ENCODE measurements around the gene SSH2.

SSH2 gene

GRCh38 chr17:29619251-29619650 is 310.8 kb downstream of the SSH2 start:
- DNase-seq: no peak

- no peak for DNase-seq
Measured at GRCh38 chr17:29618272-29619065, 311.6 kb downstream of the SSH2 start.

- no peak for DNase-seq
Measured at GRCh38 chr17:29617481-29618271, 312.4 kb downstream of the SSH2 start.

- no peak for DNase-seq
Measured at GRCh38 chr17:29617125-29617480, 312.9 kb downstream of the SSH2 start.

DNA sequence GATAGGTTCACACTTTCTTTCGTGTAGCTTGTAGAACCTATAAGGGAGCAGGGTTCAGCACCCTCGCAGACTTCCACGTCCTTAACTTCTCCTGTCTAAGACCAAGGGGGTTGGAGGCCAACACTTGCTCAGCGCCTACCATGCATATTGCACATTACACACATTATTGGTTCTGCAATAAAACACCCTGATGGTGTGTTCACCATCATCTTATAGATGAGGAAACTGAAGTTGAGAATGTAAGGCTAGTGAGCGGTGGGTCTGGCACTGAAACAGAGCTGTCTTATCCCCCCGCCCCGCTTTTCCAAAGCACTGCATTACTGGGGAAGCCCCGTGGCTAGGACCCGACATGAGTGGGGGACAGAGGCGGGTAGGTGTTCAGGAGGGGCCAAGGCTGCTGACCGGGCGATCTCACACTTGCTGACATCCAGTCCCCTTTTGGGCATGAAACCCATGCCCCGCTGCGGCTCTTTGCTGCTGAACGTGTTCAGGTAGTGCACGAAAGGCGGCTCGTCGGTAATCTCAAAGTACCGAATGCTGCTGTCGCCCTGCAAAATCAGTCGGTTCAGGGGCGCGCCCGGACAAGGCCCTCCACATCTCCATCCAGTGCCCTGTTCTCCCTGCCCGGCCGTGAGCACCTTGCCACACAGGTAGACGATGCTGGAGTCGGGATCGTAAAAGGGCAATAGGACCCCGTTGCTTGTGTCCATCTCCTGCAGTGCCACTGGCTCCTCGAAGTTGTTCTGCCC is 313.6 kb downstream of the SSH2 start:
- DNase-seq: no peak

DNA sequence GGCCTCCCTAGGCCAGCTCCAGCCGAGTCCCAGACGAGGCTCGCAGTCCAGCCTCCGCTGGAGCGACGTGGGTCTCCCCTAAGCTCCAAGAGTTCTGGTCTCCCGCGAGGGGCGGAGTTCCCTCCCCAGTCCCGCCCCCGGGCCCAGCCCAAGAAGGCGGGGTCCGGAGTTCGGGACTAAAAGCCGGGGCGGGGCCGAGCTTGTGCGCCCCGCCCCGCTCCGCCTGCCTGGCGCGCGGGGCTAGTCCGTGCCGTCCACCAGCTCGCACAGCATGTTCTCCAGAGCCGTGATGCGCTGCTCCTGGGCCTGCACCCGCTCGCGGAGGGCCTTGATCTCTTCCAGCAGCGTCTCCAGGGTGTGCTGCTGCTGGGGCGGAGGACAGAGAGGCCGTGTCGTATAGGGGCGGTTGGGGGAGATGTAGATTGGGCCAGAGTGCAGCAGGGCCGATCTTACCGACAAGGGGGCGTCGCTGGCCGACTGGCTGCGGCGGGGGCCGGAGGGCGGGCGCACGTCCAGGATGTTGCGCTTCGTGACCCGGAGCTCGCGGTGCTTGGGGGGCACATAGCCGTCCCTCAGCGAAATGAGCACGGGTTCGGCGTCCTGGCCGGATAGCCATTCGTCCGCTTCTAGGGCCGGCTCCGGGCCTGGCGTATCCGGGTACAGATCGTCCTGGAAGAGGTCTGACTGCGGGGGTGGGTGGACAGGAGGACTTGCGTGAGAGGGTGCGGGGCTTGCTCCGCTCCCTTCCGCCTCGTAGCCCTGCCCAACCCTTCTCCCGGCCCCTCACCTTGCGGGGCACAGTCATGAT is 314.3 kb downstream of the SSH2 start:
- DNase-seq: no peak

DNA sequence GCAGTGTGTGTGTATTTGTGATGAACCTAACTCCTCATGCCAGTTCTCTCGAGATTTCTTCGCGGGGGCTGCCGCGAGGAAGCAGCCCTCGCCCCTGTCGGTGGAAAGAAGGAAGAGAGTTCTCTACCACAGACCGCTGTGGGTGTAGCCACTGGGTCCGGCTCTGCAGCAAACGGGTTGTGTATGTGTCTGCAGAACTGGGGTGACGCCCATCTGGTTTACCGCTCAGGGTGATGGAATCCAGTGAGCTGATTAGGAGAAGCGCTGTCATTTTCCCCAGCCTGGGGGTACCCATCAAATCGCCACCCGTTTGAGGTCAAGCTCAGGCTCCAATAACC is 315.0 kb downstream of the SSH2 start:
- DNase-seq: no peak

GRCh38 chr17:29614349-29615047 is 315.5 kb downstream of the SSH2 start:
- DNase-seq: no peak

DNA sequence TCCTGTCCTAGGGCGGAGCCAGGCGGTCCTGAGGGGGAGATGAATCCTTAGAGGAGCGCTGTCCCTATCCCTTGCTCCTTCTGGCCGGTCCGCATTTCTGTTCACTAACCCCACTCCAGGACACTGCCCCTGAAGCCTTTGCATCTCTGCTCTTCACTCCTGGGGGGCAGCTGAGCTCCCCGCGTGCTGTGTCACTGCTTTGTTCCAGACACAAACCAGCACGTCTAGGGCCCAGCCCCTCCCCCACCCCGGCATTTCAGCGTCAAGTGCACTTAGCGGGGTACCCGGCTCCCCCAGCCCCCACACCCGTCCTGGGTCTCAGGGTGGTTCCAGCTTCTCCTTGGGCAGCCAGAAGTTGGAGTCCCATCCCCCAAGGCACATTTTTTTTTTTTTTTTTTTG is 316.2 kb downstream of the SSH2 start:
- DNase-seq: no peak

DNA sequence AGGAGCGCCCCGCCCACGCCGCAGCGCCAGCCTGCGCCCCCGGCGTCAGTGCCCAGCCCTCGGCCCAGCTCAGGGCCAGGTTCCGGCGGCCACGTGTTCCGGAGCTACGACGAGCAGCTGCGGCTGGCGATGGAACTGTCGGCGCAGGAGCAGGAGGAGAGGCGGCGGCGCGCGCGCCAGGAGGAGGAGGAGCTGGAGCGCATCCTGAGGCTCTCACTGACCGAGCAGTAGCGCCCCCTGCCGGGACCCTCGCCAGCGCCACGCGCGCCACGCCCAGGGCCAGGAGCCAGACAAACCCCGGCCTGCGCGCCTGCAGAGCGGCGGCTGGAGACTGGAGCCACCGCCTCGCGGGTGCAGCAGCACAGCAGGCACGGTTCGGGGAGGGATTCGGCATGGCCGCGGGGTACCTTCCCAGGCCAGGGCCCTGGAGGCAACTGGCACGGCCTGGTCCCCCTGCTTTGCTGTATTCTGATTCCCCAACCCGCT is 316.6 kb downstream of the SSH2 start:
- DNase-seq: no peak

GRCh38 chr17:29612404-29613280 is 317.4 kb downstream of the SSH2 start:
- no peak for DNase-seq

DNA sequence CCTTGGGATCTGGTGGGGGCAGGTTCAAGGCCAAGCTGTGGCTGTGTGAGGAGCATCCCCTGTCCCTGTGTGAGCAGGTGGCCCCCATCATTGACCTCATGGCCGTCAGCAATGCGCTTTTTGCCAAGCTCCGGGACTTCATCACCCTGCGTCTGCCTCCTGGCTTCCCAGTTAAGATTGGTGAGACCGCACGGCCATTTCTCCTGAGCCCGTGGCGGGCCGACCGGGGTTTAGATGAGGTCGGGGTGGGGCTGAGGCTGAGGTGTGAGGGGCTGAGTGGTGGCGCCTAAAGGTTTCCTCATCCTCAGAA is 318.0 kb downstream of the SSH2 start:
- no peak for DNase-seq

- no peak for DNase-seq
Measured at GRCh38 chr17:29611351-29612093, 318.5 kb downstream of the SSH2 start.

DNA sequence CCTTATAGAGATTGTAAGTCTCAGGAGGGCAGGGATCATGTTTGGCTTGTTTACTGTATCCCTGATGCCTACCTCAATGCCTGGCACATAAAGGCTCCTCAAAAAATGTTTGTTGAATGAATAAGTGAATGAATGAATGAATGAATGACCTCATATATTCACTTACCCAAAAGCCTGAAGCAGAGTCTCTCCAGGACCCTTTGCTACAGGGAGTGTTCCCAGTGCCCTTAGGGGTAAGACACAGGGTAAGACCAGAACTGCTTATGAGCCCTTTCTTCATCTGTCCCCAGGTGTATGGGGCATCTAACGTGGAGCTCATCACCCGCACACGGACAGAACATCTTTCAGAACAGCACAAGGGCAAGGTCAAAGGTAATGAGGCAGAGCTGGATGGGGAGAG is 319.6 kb downstream of the SSH2 start:
- DNase-seq: no peak

- no peak for DNase-seq
Measured at GRCh38 chr17:29608986-29609385, 321.0 kb downstream of the SSH2 start.

DNA sequence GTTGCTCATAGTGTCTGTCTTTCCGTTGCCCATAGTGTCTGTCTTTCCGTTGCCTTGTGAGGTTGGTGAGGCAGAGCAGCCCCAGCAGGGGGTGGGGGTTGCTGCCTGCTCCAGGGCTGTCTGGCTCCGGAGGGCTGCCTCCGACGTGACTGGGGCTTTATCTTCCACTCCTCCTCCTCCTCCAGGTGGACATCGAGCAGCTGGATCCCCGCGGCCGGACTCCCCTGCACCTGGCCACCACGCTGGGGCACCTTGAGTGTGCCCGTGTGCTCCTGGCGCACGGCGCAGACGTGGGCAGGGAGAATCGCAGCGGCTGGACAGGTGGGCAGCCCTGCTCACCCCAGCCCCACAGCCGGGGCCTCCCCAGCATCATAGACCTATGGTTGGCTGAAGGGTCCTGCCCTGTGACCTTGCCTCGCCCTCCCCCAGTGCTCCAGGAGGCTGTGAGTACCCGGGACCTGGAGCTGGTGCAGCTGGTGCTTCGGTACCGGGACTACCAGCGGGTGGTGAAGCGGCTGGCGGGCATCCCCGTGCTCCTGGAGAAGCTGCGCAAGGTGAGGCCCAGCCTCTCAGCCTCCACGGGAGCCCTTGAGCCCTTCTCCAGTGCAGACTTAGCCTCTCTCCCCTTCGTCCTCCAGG is 322.4 kb downstream of the SSH2 start:
- no peak for DNase-seq

DNA sequence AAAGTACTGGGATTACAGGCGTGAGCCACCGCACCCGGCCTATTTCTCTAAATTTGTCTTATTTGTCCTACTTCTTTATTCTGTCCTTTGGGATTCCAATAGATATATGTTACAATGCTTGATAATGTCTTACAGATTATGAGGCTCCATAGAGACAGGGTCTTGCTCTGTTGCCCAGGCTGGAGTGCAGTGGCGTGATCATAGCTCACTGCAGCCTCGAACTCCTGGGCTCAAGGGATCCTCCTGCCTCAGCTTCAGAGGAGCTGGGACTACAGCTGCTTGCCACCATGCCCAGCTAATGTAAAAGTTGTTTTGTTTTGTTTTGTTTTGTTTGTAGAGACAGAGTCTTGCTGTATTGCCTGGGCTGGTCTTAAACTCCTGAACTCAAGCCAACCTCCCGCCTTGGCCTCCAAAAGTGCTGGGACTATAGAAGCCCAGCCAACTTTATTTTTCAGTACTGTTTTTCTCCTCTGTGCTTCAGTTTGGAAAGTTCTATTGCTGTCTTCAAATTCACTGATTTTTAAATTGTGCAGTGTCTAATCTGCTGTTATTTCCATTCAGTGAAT is 326.8 kb downstream of the SSH2 start:
- no peak for DNase-seq

DNA sequence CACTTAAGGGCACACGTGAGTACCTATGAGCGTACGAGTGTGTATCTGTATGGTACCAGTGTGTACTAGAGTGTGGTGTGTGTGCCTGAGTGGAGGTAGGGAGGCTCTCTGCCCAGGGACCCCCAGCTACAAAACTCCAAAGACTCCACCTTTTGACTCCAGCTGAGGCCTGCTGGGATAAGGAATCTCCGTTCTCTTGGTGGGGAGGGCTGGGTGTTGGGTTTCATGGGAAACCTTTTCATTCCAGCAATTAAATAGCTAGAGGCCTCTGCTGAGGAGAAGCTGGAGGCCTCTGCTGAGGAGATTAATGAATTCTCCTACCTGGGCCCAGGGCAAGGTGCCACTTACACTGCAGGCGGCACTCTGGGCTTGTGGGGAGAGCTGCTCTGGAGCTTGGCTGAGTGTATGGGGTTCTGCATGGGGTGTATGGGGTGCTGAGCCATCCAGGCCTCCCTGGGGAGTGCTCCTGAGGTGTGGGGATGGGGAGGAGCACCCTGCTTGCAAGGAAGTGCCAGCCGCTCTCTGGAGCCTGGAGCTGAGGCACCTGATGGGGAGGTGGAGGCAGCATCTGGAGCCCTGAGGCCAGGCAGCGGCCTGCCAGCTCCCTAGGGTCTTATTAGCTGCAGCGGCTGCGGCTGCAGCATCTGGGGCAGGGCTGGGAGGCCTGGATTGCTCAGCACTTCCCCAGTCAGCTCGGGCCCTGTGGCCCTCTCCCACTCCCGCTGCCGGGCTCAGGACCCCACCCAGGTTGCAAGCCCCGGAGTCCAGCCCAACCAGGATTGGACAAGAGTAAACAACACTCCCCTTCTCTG is 332.5 kb downstream of the SSH2 start:
- no peak for DNase-seq

- no peak for DNase-seq
Measured at GRCh38 chr17:29596811-29597210, 333.2 kb downstream of the SSH2 start.
